ENCODE data around the gene BUB1B. TPM values are rescaled to one million over a fixed set of nuclear protein-coding genes. Genes with fewer than 3 reads are reported as not detected.

The BUB1B gene
- total RNA-seq, 2 experiments from 2014 or later, result 1.4 to 2.4 TPM

DNA sequence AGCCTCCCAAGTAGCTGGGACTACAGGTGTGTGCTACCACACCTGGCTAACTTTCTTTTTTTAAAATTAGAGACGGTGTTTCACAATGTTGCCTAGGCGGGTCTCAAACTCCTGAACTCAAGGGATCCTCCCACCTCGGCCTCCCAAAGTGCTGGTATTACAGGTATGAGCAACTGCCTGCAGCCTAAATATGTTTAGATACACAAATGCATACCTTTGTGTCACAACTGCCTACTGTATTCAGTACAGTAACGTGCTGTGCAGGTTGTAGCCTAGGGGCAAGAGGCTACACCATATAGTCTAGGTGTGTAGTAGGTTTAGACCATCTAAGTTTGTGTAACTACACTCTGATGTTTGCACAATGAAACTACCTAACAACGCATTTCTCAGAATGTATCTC is 68.4 kb downstream of the BUB1B start:
- H3K9me3 ChIP-seq (ENCODE audit: control insufficient read depth in 1 of 2, insufficient read depth in 1 of 2, low read length in 2 of 2), result no peaks in the 10 kb centered on the region
- no peak overlapping the region for H3K27ac Mint-ChIP-seq
- H3K4me3 ChIP-seq (ENCODE audit: low read length), result no peak overlapping the region
- no peaks in the 10 kb centered on the region for H3K27me3 ChIP-seq (ENCODE audit: control insufficient read depth in 1 of 2, insufficient read depth in 2 of 2, low read length in 2 of 2)
- no peaks in the 10 kb centered on the region for H3K36me3 ChIP-seq (ENCODE audit: insufficient read depth, low read length)
- ChIA-PET POLR2A (interaction anchor here (0.6 kb wide), 1 partner anchor 21 kb away, joined by 3 read pairs; no protein-coding TSS in a partner anchor), CTCF (no interaction called here)
- ATAC-seq (ENCODE audit: poor library complexity), result no peak
- H3K36me3 Mint-ChIP-seq (ENCODE audit: low read depth), result no peaks in the 10 kb centered on the region
- H3K9me3 Mint-ChIP-seq, result no peaks in the 10 kb centered on the region
- intact Hi-C loops (cut with DNase I, micrococcal nuclease), result no loop called here
- no peak overlapping the region for H3K27ac ChIP-seq (ENCODE audit: low read depth in 1 of 2, low read length in 2 of 2)
- no peak overlapping the region for H3K4me3 Mint-ChIP-seq
- H3K4me1 ChIP-seq (ENCODE audit: insufficient read depth, low read length), result no peaks in the 10 kb centered on the region
- no peaks in the 10 kb centered on the region for H3K4me1 Mint-ChIP-seq (ENCODE audit: low read depth)
- H3K27me3 Mint-ChIP-seq, result no peaks in the 10 kb centered on the region
- DNase-seq, result no peak
- TF ChIP-seq, protein P1, sequence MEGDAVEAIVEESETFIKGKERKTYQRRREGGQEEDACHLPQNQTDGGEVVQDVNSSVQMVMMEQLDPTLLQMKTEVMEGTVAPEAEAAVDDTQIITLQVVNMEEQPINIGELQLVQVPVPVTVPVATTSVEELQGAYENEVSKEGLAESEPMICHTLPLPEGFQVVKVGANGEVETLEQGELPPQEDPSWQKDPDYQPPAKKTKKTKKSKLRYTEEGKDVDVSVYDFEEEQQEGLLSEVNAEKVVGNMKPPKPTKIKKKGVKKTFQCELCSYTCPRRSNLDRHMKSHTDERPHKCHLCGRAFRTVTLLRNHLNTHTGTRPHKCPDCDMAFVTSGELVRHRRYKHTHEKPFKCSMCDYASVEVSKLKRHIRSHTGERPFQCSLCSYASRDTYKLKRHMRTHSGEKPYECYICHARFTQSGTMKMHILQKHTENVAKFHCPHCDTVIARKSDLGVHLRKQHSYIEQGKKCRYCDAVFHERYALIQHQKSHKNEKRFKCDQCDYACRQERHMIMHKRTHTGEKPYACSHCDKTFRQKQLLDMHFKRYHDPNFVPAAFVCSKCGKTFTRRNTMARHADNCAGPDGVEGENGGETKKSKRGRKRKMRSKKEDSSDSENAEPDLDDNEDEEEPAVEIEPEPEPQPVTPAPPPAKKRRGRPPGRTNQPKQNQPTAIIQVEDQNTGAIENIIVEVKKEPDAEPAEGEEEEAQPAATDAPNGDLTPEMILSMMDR (IDR thresholded peaks at IDR 0.05), result no peak

DNA sequence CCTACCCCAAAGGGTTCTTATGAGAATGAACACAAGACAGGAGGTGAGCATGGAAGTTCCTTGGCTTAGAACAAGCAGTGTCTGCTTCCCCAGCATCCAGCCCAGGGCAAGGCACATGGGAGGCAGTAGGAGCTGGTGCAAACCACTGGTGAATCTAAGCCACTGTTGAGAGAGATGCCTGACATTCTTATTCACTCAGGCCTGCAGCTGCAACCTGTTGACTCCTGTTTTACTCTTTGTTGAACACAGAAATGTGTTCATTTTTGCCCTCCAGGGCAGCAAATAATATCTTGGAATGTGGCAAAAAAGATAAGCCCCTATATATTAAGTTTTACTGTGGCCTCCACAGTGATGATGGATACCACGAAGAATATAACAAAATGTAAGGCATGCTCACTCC is 69.1 kb downstream of the BUB1B start:
- no peaks in the 10 kb centered on the region for H3K4me1 Mint-ChIP-seq (ENCODE audit: low read depth)
- Histone ChIP-seq H3K36me3 (ENCODE audit: insufficient read depth, low read length) (no peaks in the 10 kb centered on the region), H3K4me3 (ENCODE audit: low read length) (no peak overlapping the region), H3K9me3 (ENCODE audit: control insufficient read depth in 1 of 2, insufficient read depth in 1 of 2, low read length in 2 of 2) (no peaks in the 10 kb centered on the region), H3K4me1 (ENCODE audit: insufficient read depth, low read length) (no peaks in the 10 kb centered on the region), H3K27me3 (ENCODE audit: control insufficient read depth in 1 of 2, insufficient read depth in 2 of 2, low read length in 2 of 2) (no peaks in the 10 kb centered on the region), H3K27ac (ENCODE audit: low read depth in 1 of 2, low read length in 2 of 2) (no peak overlapping the region)
- H3K36me3 Mint-ChIP-seq (ENCODE audit: low read depth), result no peaks in the 10 kb centered on the region
- DNase-seq, result no peak
- POLR2A ChIA-PET, result interaction anchor here (0.6 kb wide), 1 partner anchor 22 kb away, joined by 3 read pairs; no protein-coding TSS in a partner anchor
- H3K27me3 Mint-ChIP-seq, result no peaks in the 10 kb centered on the region
- H3K27ac Mint-ChIP-seq, result no peak overlapping the region
- intact Hi-C loops (cut with DNase I, micrococcal nuclease), result no loop called here
- H3K9me3 Mint-ChIP-seq, result no peaks in the 10 kb centered on the region
- CTCF ChIA-PET, result interaction anchor here (1.8 kb wide), 1 partner anchor 13 kb away, joined by 7 read pairs; no protein-coding TSS in a partner anchor
- no peak for ATAC-seq (ENCODE audit: poor library complexity)
- TF ChIP-seq, protein P1 (IDR thresholded peaks at IDR 0.05), result no peak
- H3K4me3 Mint-ChIP-seq, result no peak overlapping the region

DNA sequence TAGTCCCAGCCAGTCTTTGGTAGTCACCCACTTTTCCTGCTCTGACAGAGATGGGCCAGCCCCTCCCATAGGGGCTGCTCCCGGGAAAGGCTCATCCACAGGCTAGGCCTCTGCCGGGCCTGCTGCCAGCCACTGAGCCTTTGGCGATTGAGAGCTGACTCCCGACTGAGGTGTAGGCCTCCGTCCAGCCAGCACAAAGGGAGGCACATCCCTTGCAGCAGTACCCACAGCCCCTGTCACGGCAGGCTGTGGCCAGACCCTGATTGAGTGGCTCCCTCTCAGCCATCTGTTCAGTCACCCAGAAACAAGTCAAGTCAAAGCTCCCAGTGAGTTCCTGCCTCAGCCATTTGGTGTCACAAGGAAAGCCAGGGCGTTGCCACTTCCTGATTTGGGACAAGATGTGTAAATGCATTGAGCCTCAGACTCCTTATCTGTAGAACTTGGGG is 71.8 kb downstream of the BUB1B start:
- ChIA-PET CTCF (no interaction called here), POLR2A (no interaction called here)
- intact Hi-C loops (cut with DNase I, micrococcal nuclease), result no loop called here
- Mint-ChIP-seq H3K9me3 (no peaks in the 10 kb centered on the region), H3K27ac (no peak overlapping the region), H3K36me3 (ENCODE audit: low read depth) (no peaks in the 10 kb centered on the region), H3K27me3 (peaks cover under 1% of the 10 kb centered on the region), H3K4me3 (no peak overlapping the region), H3K4me1 (ENCODE audit: low read depth) (no peaks in the 10 kb centered on the region)
- Histone ChIP-seq H3K9me3 (ENCODE audit: control insufficient read depth in 1 of 2, insufficient read depth in 1 of 2, low read length in 2 of 2) (no peaks in the 10 kb centered on the region), H3K4me1 (ENCODE audit: insufficient read depth, low read length) (no peaks in the 10 kb centered on the region), H3K4me3 (ENCODE audit: low read length) (no peak overlapping the region), H3K27ac (ENCODE audit: low read depth in 1 of 2, low read length in 2 of 2) (no peak overlapping the region), H3K27me3 (ENCODE audit: control insufficient read depth in 1 of 2, insufficient read depth in 2 of 2, low read length in 2 of 2) (no peaks in the 10 kb centered on the region), H3K36me3 (ENCODE audit: insufficient read depth, low read length) (no peaks in the 10 kb centered on the region)
- ATAC-seq (ENCODE audit: poor library complexity), result no peak
- TF ChIP-seq, protein P1 (IDR thresholded peaks at IDR 0.05), result no peak
- no peak for DNase-seq

Measured in CD4-positive, alpha-beta T cell (primary cell).